Small intestine (tissue), 7 donors: Measurements from ENCODE around the gene GRB10. TPM values are rescaled to one million over a fixed set of nuclear protein-coding genes. Genes with fewer than 3 reads are reported as not detected.

Experiments used
- DNase-seq, 2 donors: peaks; one replicate each; pipeline versions ENCODE4 v3.0.0 to v3.0.0-alpha.2; 2013
- FAIRE-seq: peaks from 2 replicates; lab custom pipeline; 2012; peaks lifted over from hg19 to GRCh38; lab: Jason Lieb, UNC
- H3K27ac ChIP-seq, 3 donors: one replicate each; pipeline ENCODE4 v1.5.1; 2013; ENCODE audit warnings: low read length in 2 of 3, mild to moderate bottlenecking in 2 of 3, control low read depth in 1 of 3, inconsistent platforms in 1 of 3, low read depth in 1 of 3, moderate library complexity in 1 of 3
- H3K27me3 ChIP-seq, 3 donors: one replicate each; pipeline ENCODE4 v1.6.1; 2013; ENCODE audit warnings: low read length in 3 of 3, inconsistent platforms in 1 of 3; ENCODE audit not compliant: control insufficient read depth in 3 of 3, insufficient read depth in 3 of 3
- H3K36me3 ChIP-seq, 3 donors: one replicate each; pipeline ENCODE4 v1.6.1; 2013; ENCODE audit warnings: low read length in 3 of 3, inconsistent platforms in 1 of 3, low read depth in 1 of 3, mild to moderate bottlenecking in 1 of 3, moderate library complexity in 1 of 3; ENCODE audit not compliant: control insufficient read depth in 3 of 3, insufficient read depth in 2 of 3
- H3K4me1 ChIP-seq, 3 donors: one replicate each; pipeline ENCODE4 v1.6.1; 2013; ENCODE audit warnings: low read length in 2 of 3, inconsistent platforms in 1 of 3, low read depth in 1 of 3, mild to moderate bottlenecking in 1 of 3, moderate library complexity in 1 of 3; ENCODE audit not compliant: control insufficient read depth in 3 of 3, insufficient read depth in 2 of 3
- H3K4me3 ChIP-seq, 3 donors: one replicate each; pipeline ENCODE4 v1.5.1; 2013; ENCODE audit warnings: low read length in 3 of 3, control low read depth in 1 of 3, inconsistent platforms in 1 of 3, low read depth in 1 of 3, mild to moderate bottlenecking in 1 of 3, moderate library complexity in 1 of 3
- H3K9me3 ChIP-seq, 2 donors: one replicate each; pipeline ENCODE4 v1.6.1; 2013; ENCODE audit warnings: low read depth in 1 of 2, low read length in 1 of 2; ENCODE audit not compliant: control insufficient read depth in 2 of 2, insufficient read depth in 1 of 2
- WGBS, 3 donors: extraction: QIAGEN DNeasy Blood & Tissue Kit; methylation state at CpG; one replicate each; pipeline ENCODE4 v1.1.7; 2013; 5-methylcytosine and 5-hydroxymethylcytosine counted together
- polyA plus RNA-seq, 4 donors: library from polyadenylated mRNA; stranded (reverse) in 3 of 4; unstranded in 1 of 4; fragments of 200-250 nt in 3 of 4; fragments of 120-200 nt in 1 of 4; gene quantifications; one replicate each; pipeline versions ENCODE4 v1.2.1 to v1.2.3, GENCODE V29; 2013
- donor health status: healthy with polysubstance abuse.
- donor health status: control.
- donor health status: control.
- donor health status: Bipolar disorder and iron deficiency.
- donor health status: healthy.

GRB10 gene
- polyA plus RNA-seq, 4 donors: 14.5 to 33.8 (median 22.1) TPM

- H3K27me3 ChIP-seq: peaks cover 0 to 22% (median 0%) of the 10 kb centered on the region in 3 donors
- no peak for DNase-seq
- no peak for FAIRE-seq
- H3K27ac ChIP-seq: no peak overlapping the region
- no peak overlapping the region for H3K4me3 ChIP-seq
- H3K4me1 ChIP-seq: peaks cover 0 to 4% (median 0%) of the 10 kb centered on the region in 3 donors
- H3K36me3 ChIP-seq: no peaks in the 10 kb centered on the region
- WGBS, 3 donors: 83 to 92% (median 90%) methylated on average over 2 of the region's 2 CpGs
- H3K9me3 ChIP-seq: no peaks in the 10 kb centered on the region
Observed at GRCh38 chr7:50798126-50798525, 15.4 kb upstream of the GRB10 start.

GRCh38 chr7:50795831-50796230 lies 13.1 kb upstream of the GRB10 start:
- Histone ChIP-seq H3K4me3 (no peak overlapping the region), H3K4me1 (peaks cover 0 to 12% (median under 1%) of the 10 kb centered on the region in 3 donors), H3K9me3 (no peaks in the 10 kb centered on the region), H3K27me3 (peaks cover 0 to 36% (median 0%) of the 10 kb centered on the region in 3 donors), H3K27ac (no peak overlapping the region), H3K36me3 (no peaks in the 10 kb centered on the region)
- 85 to 97% (median 92%) methylated on average over 5 of the region's 5 CpGs for WGBS, 3 donors
- no peak for DNase-seq
- no peak for FAIRE-seq

GRCh38 chr7:50795253-50795652 lies 12.6 kb upstream of the GRB10 start:
- H3K4me3 ChIP-seq: peak overlapping the region in 1 of 3 donors; percentile 17
- DNase-seq: no peak
- WGBS, 3 donors: 71 to 82% (median 75%) methylated on average over 2 of the region's 2 CpGs
- H3K36me3 ChIP-seq: no peaks in the 10 kb centered on the region
- no peak for FAIRE-seq
- H3K4me1 ChIP-seq: peaks cover 1 to 12% (median 3%) of the 10 kb centered on the region in 3 donors
- no peaks in the 10 kb centered on the region for H3K9me3 ChIP-seq
- H3K27me3 ChIP-seq: peaks cover 0 to 42% (median 0%) of the 10 kb centered on the region in 3 donors
- no peak overlapping the region for H3K27ac ChIP-seq

- Histone ChIP-seq H3K36me3 (no peaks in the 10 kb centered on the region), H3K4me1 (peaks cover 1 to 12% (median 3%) of the 10 kb centered on the region in 3 donors), H3K27me3 (peaks cover 0 to 33% (median 0%) of the 10 kb centered on the region in 3 donors), H3K9me3 (peaks cover 0 to 2% of the 10 kb centered on the region in 2 donors), H3K27ac (peak overlapping the region in 2 of 3 donors; percentile 47 to 61), H3K4me3 (peak overlapping the region in 2 of 3 donors; percentile 37 to 94)
- no peak for FAIRE-seq
- peak in 1 of 2 donors; percentile 63 for DNase-seq
- 50 to 58% (median 56%) methylated on average over 18 of the region's 18 CpGs for WGBS, 3 donors
Observed at GRCh38 chr7:50793947-50794570, 11.4 kb upstream of the GRB10 start.

GRCh38 chr7:50793120-50793946 lies 10.6 kb upstream of the GRB10 start:
- Histone ChIP-seq H3K9me3 (peaks cover 0 to 10% of the 10 kb centered on the region in 2 donors), H3K4me1 (peaks cover 1 to 12% (median 3%) of the 10 kb centered on the region in 3 donors), H3K27me3 (peaks cover 0 to 33% (median 0%) of the 10 kb centered on the region in 3 donors), H3K4me3 (peak overlapping the region; percentile 37 to 94 (median 58)), H3K36me3 (no peaks in the 10 kb centered on the region), H3K27ac (peak overlapping the region in 2 of 3 donors; percentile 57 to 61)
- peak; percentile 72 to 80 for DNase-seq
- FAIRE-seq: no peak
- WGBS, 3 donors: 1 to 3% (median 1%) methylated on average over 52 to 113 of the region's 113 CpGs

GRCh38 chr7:50792342-50793119 lies 9.8 kb upstream of the GRB10 start:
- H3K27me3 ChIP-seq: peaks cover 0 to 33% (median 0%) of the 10 kb centered on the region in 3 donors
- peak overlapping the region; percentile 51 to 94 (median 58) for H3K4me3 ChIP-seq
- FAIRE-seq (no peak), DNase-seq (peak in 1 of 2 donors; percentile 59)
- H3K36me3 ChIP-seq: peaks cover 0 to 2% (median 0%) of the 10 kb centered on the region in 3 donors
- H3K4me1 ChIP-seq: peaks cover 1 to 12% (median 3%) of the 10 kb centered on the region in 3 donors
- peak overlapping the region in 2 of 3 donors; percentile 57 to 67 for H3K27ac ChIP-seq
- WGBS, 3 donors: 1 to 2% (median 2%) methylated on average over 41 to 91 of the region's 91 CpGs
- H3K9me3 ChIP-seq: peaks cover 0 to 18% of the 10 kb centered on the region in 2 donors

GRCh38 chr7:50791938-50792341 lies 9.2 kb upstream of the GRB10 start:
- DNase-seq (no peak), FAIRE-seq (no peak)
- peak overlapping the region in 1 of 3 donors; percentile 67 for H3K27ac ChIP-seq
- H3K4me3 ChIP-seq: peak overlapping the region; percentile 51 to 94 (median 58)
- H3K36me3 ChIP-seq: peaks cover 0 to 4% (median 0%) of the 10 kb centered on the region in 3 donors
- H3K4me1 ChIP-seq: peaks cover 1 to 12% (median 3%) of the 10 kb centered on the region in 3 donors
- peaks cover 0 to 24% of the 10 kb centered on the region in 2 donors for H3K9me3 ChIP-seq
- WGBS, 3 donors: 11 to 18% (median 14%) methylated on average over 10 of the region's 10 CpGs
- H3K27me3 ChIP-seq: peaks cover 0 to 33% (median 0%) of the 10 kb centered on the region in 3 donors
